AG08395 (cell line): ENCODE measurements around the gene MFSD2B.
"Not testable (repeated sequence)": the region's sequence is repeated elsewhere in the genome, so short reads cannot be mapped to it uniquely, and the experiment has no call there.

ENCODE experiments used
- DNase-seq: peaks from one replicate; pipeline ENCODE4 v3.0.0; 2012; ENCODE audit warnings: mixed read lengths, low spot score

Gene MFSD2B, protein sequence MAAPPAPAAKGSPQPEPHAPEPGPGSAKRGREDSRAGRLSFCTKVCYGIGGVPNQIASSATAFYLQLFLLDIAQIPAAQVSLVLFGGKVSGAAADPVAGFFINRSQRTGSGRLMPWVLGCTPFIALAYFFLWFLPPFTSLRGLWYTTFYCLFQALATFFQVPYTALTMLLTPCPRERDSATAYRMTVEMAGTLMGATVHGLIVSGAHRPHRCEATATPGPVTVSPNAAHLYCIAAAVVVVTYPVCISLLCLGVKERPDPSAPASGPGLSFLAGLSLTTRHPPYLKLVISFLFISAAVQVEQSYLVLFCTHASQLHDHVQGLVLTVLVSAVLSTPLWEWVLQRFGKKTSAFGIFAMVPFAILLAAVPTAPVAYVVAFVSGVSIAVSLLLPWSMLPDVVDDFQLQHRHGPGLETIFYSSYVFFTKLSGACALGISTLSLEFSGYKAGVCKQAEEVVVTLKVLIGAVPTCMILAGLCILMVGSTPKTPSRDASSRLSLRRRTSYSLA

DNA sequence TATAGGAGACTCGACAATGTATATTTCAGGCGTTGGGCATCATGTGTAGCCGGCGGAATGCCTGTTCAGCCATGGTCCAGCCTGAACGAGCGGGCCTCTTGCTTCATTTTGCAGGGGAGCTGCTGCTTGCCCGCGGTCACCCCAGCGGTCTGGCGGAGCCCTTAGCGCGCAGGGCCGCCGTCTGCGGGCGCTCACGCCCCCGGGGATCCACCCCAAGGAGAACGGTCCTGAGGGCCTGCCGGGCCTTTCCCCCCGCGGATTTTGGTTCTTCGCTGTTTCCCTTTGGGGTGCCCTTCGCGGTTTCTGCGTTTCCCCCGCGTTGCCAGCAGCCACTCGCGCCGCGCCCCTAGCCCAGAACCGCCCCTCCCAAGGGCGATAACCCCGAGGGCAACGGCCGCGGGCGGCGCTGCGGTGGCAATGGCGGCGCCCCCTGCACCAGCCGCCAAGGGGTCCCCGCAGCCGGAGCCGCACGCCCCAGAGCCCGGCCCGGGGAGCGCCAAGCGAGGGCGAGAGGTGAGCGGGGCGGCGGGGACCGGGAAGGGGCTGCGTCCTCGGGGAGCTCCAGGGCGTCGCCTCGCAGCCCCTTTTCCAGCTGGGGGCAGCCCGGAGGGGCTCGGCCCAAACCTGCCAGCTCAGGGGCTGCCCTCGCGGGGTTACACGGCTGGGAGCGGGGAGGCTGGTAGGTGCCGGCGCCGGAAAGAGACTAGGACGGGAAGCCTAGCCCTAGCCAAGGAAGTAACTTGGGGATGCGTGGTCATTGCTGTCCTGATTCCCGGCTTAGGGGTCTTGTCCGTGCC lies at the start of gene MFSD2B:
Gene MFSD2B (plus strand): TSS at position 406 of the 797 bp plus-strand sequence. CDS start 12 bp downstream, at position 418.
- DNase-seq = peak; percentile 42

DNA sequence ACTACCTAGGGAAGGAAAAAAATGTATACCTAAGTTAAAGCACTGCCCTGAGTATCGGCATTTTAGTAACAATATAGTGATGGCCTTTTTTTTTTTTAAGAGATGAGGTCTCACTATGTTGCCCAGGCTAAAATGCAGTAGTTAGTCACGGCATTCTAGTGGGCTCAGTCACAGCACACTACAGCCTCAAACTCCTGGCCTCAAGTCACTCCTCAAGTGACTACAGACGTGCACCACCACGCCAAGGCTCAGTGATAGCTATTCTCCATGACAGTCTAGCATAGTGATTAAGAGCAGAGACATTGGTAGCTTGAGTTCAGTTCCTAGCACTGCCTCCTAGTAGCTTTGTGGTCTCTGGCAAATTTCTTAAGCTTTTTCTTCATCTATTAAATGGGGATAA lies 42.0 kb upstream of the MFSD2B start:
- DNase-seq = no peak

DNA sequence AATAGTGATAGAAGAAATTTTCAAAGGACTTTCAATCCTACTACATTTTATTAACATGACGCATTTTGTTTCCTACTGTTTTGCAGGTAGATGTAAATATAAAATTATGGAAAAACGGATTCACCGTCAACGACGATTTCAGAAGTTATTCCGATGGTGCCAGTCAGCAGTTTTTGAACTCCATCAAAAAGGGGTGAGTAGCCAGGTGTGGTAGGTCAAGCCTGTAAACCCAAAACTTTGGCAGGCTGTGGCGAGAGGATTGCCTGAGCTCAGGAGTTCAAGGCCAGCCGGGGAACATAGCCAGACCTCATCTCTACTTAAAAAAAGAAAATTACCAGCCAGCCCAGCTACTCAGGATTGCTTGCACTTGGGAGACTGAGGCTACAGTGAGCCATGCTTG lies 33.0 kb upstream of the MFSD2B start:
- no peak for DNase-seq

DNA sequence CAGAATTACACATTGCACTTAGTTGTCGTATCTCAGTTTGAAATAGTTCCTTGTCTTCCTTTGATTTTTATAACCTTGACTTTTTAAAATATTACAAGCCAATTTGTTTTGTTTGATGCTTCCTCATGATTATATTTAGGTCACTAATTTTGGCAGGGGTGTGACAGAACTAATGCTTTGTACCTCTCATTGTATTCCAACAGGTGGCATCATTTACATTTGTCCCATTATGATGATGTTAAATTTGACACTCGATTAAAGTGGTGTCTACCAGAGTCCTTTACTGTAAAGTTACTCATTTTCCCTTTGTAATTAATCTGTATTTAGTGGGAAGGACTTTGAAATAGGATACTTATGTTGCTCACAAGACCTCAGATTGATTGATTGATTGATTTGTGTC lies 21.5 kb upstream of the MFSD2B start:
- DNase-seq = peak; percentile 43

DNA sequence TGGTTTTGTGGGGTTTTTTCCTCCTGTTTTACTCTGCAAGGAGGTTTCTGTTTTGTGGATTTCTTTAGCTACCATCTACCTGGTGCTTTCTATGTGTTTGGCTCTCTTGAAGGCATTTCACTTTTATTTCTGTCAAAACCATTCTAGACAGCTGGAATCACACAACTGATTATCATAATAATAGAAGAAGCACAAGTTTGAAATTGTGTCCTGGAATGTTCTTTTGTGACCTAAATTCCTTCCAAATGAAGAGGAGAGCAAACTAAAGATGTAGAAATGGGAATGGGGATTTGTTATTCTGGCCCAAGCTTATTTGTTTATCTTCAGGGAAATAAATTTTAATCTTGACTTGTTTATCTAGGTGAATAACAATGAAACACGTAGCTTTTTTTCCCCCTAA lies 17.0 kb upstream of the MFSD2B start:
- no peak for DNase-seq

DNA sequence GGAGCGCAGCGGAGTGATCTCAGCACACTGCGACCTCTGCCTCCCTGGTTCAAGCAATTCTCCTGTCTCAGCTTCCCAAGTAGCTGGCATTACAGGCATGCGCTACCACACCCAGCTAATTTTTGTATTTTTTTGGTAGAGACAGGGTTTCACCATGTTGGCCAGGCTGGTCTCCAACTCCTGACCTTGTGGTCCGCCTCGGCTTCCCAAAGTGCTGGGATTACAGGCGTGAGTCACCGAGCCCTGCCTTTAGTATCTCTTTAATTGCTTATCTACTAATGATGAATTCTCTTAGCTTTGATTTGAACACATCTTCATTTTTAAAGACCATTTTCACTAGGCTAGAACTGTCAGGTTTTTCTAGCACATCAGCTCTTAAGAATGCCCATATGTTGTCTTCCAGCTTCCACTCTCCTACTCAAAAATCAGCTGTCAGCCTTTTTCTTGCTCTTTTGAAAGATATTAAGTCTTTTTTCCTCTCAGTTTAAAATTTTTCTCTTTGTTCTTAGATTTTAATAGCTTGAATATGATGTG lies 16.1 kb upstream of the MFSD2B start:
- DNase-seq = no peak

DNA sequence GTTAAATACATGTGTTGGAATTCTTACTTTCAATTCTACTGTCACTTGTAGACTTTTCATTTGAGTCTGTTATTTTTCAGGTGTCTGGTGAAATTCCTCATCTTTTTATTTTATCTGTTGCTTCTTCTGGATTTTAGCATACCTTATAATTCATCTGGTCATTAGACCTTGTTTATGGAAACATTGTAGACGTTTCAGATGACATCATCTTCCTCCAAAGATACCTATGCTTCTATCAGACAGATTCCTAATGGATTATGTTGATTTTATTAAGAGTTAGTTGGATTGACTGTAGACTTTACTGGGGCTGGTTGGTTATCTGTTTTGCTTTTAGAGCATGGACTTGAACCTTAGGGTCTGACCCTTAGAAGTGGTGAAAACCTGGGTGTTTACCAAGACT lies 15.3 kb upstream of the MFSD2B start:
- no peak for DNase-seq

DNA sequence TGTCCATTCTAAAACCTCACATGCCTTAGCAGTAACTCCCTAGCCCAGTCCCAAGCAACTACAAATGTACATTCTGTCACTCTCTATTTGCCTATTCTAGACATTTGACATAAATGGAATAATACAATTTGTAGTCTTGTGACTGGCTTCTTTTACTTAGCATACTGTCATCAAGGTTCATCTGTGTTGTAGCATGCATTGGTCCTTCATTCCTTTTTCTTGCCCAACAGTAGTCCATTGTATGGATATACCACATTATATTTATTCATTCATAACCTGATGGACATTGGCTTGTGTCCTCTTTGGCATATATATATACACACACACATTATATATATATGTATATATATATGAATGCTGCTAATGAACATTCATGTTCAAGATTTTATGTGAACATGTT lies 2.2 kb upstream of the MFSD2B start:
- DNase-seq = no peak

DNA sequence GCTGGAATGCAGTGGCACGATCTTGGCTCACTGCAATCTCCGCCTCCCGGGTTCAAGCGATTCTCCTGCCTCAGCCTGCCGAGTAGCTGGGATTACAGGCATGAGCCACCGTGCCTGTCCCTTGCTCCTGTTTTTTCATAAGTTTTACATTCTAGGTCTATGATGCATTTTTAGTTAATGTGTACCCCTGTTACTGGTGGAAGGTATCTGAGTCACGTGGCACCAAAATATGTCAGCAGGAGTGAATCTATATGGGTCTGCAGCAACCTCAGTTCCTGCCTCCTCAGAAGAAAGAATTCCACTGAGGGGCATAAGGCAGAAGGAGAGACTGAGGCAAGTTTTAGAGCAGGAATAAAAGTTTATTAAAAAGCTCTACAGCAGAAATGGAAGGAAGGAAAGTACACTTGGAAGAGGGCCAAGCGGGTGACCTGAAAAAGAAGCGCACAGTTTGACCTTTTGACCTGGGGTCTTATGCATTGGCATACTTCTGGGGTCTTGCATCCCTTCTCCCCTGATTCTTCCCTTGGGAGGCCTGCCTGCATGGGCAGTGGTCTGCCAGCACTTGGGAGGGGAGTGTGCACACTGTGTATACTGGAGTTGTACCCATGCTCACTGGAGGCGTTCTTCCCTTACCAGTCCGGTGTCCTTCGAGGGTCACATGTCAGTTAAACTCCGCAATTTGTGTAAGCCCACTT lies 1.1 kb upstream of the MFSD2B start:
- no peak for DNase-seq

DNA sequence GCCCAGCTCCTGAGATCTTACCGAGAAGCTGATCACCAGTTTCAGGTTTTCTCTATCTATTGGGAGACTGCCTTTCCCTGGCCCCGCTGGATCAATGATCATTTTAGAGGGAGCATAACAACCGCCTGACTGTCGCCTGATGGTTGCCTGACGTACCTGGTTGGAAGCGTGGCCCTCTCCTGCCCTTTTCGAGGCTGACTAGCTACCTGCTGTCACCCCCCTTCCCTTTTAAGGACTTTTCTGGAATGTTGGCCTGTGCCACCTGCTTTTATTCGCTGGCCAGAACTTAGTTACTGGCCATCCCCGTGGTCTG lies 562 bp upstream of the MFSD2B start:
- no peak for DNase-seq

DNA sequence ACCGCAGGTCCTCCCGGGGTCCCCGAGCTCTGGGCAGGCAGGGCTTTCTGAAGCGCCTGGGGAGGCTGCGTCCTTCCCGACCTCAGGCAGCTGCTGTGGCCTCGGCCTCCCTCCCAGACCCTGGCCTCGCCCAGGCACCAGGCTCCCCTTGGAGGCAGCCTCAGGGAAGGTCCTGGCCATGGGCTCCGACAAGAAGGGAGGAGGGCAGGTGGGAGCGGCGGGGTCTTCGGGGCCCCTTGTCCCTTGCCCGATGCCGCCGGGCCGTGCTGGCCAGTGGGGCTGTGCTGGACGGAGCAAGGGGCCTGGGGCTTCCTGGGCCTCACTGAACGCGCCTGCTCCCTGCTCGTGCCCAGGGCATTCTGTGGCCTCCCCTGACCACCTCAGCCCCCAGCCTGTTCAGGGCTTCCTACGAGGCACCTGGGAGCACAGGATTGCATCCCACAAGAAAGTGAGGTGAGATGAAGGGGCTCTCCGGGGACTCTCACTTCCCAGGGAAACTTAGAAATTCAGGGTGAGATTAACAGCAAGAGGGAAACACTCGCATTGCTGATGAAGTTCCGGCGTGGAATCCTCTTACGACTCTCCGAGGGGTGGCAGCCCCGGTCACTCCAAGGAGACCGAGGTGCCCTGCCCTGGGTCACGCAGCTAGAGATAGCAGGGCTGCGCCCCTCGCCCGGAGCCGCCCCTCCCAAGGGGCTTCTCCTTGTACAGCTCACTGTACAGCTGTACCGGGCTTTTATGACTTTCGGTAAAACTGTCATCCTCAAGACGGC lies 778 bp downstream of the MFSD2B start:
- no peak for DNase-seq

DNA sequence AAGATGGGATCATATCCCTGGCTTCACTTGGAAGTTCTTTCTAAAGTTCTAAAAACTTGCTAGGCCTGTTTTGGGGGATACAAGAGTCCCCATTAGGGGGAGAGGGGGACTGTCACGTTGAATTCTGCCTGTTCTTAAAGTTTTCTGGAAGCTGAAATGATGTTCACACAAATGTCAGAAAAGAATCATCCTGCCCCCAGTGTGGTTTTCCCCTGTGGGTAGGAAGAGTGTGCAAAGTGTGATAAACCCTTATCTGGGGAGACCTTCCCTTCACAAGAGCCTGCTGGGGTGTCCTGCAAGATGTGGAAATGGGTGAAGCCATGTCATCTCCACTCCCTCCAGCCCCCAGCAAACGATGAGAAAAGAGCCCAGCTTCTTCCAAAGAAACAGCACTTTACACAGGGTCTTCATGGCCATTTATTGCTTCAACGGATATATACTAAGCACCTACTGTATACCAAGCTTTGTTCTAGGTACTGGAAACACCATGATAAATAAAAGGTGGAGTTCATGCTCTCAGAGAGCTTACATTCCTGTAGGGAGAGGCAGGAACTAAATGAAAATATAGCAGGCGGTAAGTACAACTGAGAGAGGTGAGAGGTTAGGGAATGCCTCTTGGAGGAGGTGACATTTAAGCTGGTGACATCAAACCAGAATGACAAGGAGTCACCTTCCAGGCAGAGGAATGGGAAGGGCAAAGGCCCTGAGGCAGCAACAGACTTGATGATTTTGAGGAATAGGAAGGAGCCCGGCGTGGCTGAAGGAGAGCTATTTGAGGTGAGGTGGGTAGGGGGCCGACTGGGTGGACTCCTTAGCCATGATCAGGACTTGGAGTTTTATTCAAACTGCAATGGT lies 1.6 kb downstream of the MFSD2B start:
- DNase-seq = no peak

DNA sequence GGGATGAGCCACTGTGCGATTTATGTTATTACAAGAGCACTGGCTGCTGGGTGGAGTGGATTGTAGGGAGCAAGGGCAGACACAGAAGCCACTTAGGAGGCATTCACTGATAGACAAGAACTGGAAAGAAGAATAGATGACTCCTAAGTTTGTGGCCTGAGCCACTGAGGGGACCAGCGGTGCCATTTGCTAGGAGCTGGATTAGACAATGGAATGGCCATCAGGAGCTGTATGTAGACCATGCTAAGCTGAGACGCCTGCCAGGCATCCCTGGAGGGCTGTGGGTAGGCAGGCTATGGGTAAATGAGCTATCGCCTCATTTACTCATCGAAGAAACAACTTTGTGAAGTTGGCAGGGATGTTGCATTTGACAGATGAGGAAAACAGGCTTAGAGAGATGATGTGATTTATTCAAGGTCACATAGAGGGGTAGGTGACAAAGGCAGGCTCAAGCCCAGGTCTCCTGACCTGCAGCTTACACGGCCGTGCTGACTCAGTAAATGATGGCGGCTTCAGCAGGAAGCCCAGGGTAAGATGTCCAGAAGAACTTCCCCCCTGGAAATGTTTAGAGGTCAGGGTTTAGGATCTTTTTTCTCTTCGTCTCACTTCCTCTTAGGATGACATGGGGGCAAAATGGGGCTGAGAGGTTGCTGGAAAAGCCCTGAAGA lies 2.8 kb downstream of the MFSD2B start:
- no peak for DNase-seq

DNA sequence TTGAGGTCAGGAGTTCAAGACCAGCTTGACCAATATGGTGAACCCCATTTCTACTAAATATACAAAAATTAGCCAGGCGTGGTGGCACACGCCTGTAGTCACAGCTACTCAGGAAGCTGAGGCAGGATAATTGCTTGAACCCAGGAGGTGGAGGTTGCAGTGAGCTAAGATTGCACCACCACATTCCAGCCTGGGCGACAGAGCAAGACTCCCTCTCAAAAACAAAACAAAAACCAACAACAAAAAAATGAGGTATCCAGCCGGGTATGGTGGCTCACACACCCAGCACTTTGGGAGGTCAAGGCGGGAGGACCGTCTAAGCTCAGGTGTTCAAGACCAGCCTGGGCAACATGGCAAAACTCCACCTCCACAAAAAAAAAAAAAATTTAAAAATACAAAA lies 5.0 kb downstream of the MFSD2B start:
- DNase-seq = not testable (repeated sequence)

DNA sequence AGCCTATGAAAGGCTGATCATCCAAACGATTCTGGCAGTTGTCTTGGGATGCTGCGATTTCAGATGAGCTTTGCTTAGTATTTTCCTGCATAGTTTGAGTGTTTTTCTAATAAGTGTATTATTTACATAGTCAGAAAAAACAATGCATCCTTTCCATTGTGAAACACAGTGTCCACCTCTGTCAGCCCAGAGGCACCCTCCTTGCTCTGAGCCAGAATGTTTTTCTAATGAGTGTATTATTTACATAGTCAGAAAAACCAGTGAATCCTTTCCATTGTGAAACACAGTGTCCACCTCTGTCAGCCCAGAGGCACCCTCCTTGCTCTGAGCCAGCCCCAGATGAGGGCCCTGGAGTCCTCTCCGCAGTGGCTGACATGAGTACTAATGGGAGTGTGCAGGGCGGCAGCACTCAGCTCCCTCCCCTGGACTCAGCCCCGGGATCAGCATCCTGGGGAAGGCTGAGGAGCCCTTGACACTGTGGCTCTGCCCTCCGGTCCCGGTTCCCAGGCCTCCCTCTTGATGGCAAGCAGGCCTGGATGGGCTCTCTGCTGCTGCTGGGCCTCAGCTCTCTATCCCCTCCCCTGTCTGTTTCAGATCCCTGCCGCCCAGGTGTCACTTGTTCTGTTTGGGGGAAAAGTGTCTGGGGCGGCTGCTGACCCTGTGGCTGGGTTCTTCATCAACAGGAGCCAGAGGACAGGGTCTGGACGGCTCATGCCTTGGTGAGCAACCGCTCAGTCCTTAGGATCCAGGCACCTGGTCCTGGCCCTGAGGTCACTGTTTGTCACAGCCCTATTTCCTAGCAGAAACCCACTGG lies 5.9 kb downstream of the MFSD2B start:
- DNase-seq = peak; percentile 65

DNA sequence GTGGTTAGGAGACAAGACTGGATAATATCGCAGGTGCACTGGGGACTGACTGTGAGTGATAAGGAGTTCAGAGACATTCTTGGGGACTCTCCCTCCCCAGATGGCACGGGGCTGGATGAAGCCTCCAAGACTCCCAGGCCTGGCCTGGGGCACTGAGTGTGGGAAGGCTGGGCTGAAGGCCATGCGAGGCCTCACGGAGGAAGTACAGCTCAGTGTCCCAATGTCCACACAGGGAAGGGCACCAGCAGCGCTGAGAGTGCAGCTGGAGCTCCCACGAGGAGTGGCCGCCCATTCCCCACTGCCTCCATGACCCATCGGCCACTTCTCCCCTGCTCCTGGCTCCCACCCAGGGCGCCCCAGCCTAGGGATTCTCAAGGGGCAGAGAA lies 6.5 kb downstream of the MFSD2B start:
- no peak for DNase-seq

DNA sequence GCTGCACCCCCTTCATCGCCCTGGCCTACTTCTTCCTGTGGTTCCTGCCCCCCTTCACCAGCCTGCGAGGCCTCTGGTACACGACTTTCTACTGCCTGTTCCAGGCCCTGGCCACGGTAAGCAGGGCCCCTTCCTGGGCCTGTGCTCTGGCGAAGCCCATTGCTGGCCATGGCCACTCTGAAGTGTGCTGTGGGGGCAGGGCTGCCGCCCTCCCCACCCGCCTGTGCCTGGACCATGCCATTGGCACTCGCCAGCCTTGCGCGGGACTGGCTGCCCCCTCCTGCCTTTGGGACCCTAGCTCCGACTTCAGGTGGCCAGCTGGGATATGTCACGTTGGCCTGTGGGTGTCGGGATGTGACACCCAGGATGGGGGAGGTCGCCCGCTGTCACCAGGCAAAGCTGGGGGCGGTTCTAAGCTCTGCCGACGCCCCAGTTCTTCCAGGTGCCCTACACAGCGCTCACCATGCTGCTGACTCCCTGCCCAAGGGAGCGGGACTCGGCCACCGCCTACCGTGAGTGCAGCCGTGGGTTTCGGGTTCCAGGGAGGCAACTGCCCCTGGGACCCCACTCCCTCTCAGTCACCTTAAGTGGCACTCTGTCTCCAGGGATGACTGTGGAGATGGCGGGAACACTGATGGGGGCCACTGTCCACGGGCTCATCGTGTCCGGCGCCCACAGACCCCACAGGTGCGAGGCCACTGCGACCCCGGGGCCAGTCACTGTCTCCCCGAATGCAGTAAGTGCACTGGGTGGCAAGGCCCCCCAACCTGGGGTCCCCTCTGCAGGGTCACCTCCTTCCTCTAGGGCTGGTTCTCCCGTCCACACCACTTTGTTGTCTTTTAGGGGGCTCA lies 7.2 kb downstream of the MFSD2B start:
- DNase-seq = no peak

DNA sequence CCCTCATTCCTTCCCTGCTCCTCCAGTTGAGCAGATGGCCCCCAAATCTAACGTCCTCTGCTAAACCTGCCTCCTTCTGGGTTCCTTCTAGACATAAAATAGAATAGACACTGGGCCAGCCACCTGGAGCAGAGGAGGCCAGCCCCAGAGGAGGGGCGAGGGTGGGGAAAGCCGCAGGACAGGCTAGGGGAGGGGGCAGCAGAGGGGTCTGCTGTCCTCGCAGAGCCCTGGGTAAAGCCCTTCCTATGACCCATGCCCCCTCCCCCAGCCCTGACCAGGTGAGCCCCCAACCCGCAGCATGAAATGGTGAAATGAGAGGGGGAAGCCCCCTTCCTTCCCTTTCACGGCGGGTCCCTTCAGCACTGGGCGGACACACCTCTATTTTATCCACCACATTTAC lies 7.8 kb downstream of the MFSD2B start:
- no peak for DNase-seq
